Activated gamma-delta T cell treated with anti-CD3 and anti-CD28 coated beads, Interleukin-2, amount 50 U/mL, for 16 hours (primary cell): Measurements from ENCODE around the gene EGR4.
"Not testable (repeated sequence)": the region's sequence is repeated elsewhere in the genome, so short reads cannot be mapped to it uniquely, and the experiment has no call there.

Experiments
- DNase-seq: peaks from one replicate; pipeline ENCODE4 v3.0.0-alpha.2; 2020; ENCODE audit warnings: low read depth

EGR4 gene

GRCh38 chr2:73263540-73264331 is 29.6 kb downstream of the EGR4 start:
- no peak for DNase-seq

- DNase-seq, result not testable (repeated sequence)
Observed at GRCh38 chr2:73262691-73263429, 30.5 kb downstream of the EGR4 start.

- DNase-seq, result no peak
Observed at GRCh38 chr2:73262108-73262651, 31.2 kb downstream of the EGR4 start.

GRCh38 chr2:73260338-73260984 is 32.9 kb downstream of the EGR4 start:
- DNase-seq, result no peak

- no peak for DNase-seq
Observed at GRCh38 chr2:73259704-73260337, 33.5 kb downstream of the EGR4 start.

GRCh38 chr2:73259276-73259675 is 34.1 kb downstream of the EGR4 start:
- DNase-seq, result no peak

GRCh38 chr2:73258913-73259215 is 34.5 kb downstream of the EGR4 start:
- no peak for DNase-seq

- no peak for DNase-seq
Observed at GRCh38 chr2:73258186-73258912, 35.0 kb downstream of the EGR4 start.

- DNase-seq, result no peak
Observed at GRCh38 chr2:73257425-73258125, 35.8 kb downstream of the EGR4 start.

- DNase-seq, result no peak
Observed at GRCh38 chr2:73257021-73257420, 36.3 kb downstream of the EGR4 start.

GRCh38 chr2:73256618-73256922 is 36.8 kb downstream of the EGR4 start:
- DNase-seq, result no peak

- no peak for DNase-seq
Observed at GRCh38 chr2:73255907-73256617, 37.3 kb downstream of the EGR4 start.

- no peak for DNase-seq
Observed at GRCh38 chr2:73255007-73255644, 38.2 kb downstream of the EGR4 start.

- no peak for DNase-seq
Observed at GRCh38 chr2:73254343-73255006, 38.9 kb downstream of the EGR4 start.

GRCh38 chr2:73253901-73254300 is 39.4 kb downstream of the EGR4 start:
- no peak for DNase-seq

GRCh38 chr2:73253400-73253799 is 39.9 kb downstream of the EGR4 start:
- no peak for DNase-seq

GRCh38 chr2:73252238-73253027 is 40.9 kb downstream of the EGR4 start:
- no peak for DNase-seq
